Lung (tissue), 12 donors: ENCODE measurements around the gene ALDH3B1. TPM values are rescaled to one million over a fixed set of nuclear protein-coding genes. Genes with fewer than 3 reads are reported as not detected.

Experiments used
- ATAC-seq: fragments of 200-7000 bp; cut with Tn5 transposase; one replicate; pipeline ENCODE4 v1.9.1; 2020; ENCODE audit warnings: moderate number of reproducible peaks; ENCODE audit not compliant: insufficient read depth, low FRiP score
- DNase-seq, 3 donors: peaks; one replicate each; pipeline ENCODE4 v3.0.0-alpha.2; 2013 to 2017
- H3K27ac ChIP-seq, 2 donors: one replicate each; pipeline ENCODE4 v1.5.1; 2013; ENCODE audit warnings: mild to moderate bottlenecking in 2 of 2, moderate library complexity in 2 of 2, control low read depth in 1 of 2, inconsistent platforms in 1 of 2, low read depth in 1 of 2, low read length in 1 of 2
- H3K27me3 ChIP-seq, 3 donors: one replicate each; pipeline ENCODE4 v1.5.1; 2013; ENCODE audit warnings: low read length in 2 of 3; ENCODE audit not compliant: control insufficient read depth in 3 of 3, insufficient read depth in 3 of 3
- H3K36me3 ChIP-seq, 4 donors: one replicate each; pipeline ENCODE4 v1.5.1; 2013; ENCODE audit warnings: low read length in 4 of 4, mild to moderate bottlenecking in 1 of 4, moderate library complexity in 1 of 4; ENCODE audit not compliant: control insufficient read depth in 4 of 4, insufficient read depth in 4 of 4
- H3K4me1 ChIP-seq, 5 donors: one replicate each; pipeline ENCODE4 v1.5.1; 2013; ENCODE audit warnings: low read length in 5 of 5, mild to moderate bottlenecking in 2 of 5, moderate library complexity in 1 of 5; ENCODE audit not compliant: control insufficient read depth in 5 of 5, insufficient read depth in 5 of 5
- H3K4me3 ChIP-seq: one replicate; pipeline ENCODE4 v1.5.1; 2013; ENCODE audit warnings: mild to moderate bottlenecking, control low read depth, moderate library complexity
- H3K9ac ChIP-seq, 2 donors: one replicate each; pipeline ENCODE4 v1.5.1; 2013; ENCODE audit warnings: low read length in 2 of 2, control low read depth in 1 of 2; ENCODE audit not compliant: insufficient read depth in 1 of 2
- H3K9me3 ChIP-seq, 4 donors: one replicate each; pipeline ENCODE4 v1.5.1; 2013; ENCODE audit warnings: low read length in 3 of 4, mild to moderate bottlenecking in 1 of 4, moderate library complexity in 1 of 4; ENCODE audit not compliant: control insufficient read depth in 4 of 4, insufficient read depth in 3 of 4
- WGBS, 2 donors: extraction: QIAGEN DNeasy Blood & Tissue Kit; methylation state at CpG; one replicate each; pipeline ENCODE4 v1.1.7; 2013; 5-methylcytosine and 5-hydroxymethylcytosine counted together
- polyA plus RNA-seq, 2 donors: library from polyadenylated mRNA; stranded (reverse); fragments of 200-250 nt; gene quantifications; one replicate each; pipeline ENCODE4 v1.2.1, GENCODE V29; 2013
- total RNA-seq, 2 donors: library from RNA; depleted of rRNA in 1 of 2; stranded (reverse); fragments of >200 nt in 1 of 2; gene quantifications; one replicate each; pipeline ENCODE4 v1.2.1, GENCODE V29; 2014 to 2021
- TF ChIP-seq, protein P1 (sequence below): IDR thresholded peaks from 2 replicates; pipeline ENCODE4 v1.5.1; 2012; ENCODE audit warnings: mild to moderate bottlenecking; ENCODE audit errors: control extremely low read depth, extremely low read depth
- donor health status: control.
- donor health status: control.
- donor health status: Bipolar disorder and iron deficiency.
- donor health status: healthy.
- donor health status: DM: yes; HTN: yes; CAD: no.

The ALDH3B1 gene
- total and polyA plus RNA-seq, 4 donors, result 45.6 to 165 (median 90.3) TPM

DNA sequence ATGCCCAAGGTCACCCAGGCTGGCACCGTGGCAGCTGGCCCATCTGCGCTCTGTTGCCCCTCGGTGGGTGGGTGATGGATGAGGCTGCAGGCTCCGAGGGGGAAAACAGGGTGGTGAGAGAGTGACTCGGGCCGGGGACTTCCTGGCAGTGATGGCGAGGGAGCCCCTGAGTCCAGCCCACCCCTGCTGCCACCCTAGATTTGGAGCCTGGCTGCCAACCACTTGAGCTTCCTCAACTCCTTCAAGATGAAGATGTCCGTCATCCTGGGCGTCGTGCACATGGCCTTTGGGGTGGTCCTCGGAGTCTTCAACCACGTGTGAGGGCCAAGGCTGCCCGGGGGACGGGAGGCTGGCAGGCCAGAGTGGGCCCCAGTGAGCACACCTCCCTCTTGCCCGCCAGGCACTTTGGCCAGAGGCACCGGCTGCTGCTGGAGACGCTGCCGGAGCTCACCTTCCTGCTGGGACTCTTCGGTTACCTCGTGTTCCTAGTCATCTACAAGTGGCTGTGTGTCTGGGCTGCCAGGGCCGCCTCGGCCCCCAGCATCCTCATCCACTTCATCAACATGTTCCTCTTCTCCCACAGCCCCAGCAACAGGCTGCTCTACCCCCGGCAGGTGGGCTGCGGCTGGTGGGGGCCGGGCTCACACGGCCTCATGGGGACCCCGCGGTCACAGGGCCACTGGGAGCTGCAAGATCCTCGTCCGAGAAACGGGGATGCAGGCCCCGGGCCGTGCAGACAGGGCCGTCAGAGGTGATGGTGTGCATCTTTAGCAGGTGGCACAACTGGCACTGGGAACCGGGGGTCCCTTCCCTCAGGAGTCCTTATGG, 38.8 kb downstream of the ALDH3B1 start:
- Histone ChIP-seq H3K27ac (no peak overlapping the region), H3K4me1 (peaks cover 0 to 9% (median 0%) of the 10 kb centered on the region in 5 donors), H3K9ac (no peak overlapping the region), H3K9me3 (no peaks in the 10 kb centered on the region), H3K4me3 (no peak overlapping the region), H3K27me3 (no peaks in the 10 kb centered on the region), H3K36me3 (peaks cover 0 to 76% (median 3%) of the 10 kb centered on the region in 4 donors)
- TF ChIP-seq, protein P1, sequence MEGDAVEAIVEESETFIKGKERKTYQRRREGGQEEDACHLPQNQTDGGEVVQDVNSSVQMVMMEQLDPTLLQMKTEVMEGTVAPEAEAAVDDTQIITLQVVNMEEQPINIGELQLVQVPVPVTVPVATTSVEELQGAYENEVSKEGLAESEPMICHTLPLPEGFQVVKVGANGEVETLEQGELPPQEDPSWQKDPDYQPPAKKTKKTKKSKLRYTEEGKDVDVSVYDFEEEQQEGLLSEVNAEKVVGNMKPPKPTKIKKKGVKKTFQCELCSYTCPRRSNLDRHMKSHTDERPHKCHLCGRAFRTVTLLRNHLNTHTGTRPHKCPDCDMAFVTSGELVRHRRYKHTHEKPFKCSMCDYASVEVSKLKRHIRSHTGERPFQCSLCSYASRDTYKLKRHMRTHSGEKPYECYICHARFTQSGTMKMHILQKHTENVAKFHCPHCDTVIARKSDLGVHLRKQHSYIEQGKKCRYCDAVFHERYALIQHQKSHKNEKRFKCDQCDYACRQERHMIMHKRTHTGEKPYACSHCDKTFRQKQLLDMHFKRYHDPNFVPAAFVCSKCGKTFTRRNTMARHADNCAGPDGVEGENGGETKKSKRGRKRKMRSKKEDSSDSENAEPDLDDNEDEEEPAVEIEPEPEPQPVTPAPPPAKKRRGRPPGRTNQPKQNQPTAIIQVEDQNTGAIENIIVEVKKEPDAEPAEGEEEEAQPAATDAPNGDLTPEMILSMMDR, result no peak
- ATAC-seq, result no peak
- no peak for DNase-seq
- 92 to 94% methylated on average over 35 of the region's 35 CpGs for WGBS, 2 donors

DNA sequence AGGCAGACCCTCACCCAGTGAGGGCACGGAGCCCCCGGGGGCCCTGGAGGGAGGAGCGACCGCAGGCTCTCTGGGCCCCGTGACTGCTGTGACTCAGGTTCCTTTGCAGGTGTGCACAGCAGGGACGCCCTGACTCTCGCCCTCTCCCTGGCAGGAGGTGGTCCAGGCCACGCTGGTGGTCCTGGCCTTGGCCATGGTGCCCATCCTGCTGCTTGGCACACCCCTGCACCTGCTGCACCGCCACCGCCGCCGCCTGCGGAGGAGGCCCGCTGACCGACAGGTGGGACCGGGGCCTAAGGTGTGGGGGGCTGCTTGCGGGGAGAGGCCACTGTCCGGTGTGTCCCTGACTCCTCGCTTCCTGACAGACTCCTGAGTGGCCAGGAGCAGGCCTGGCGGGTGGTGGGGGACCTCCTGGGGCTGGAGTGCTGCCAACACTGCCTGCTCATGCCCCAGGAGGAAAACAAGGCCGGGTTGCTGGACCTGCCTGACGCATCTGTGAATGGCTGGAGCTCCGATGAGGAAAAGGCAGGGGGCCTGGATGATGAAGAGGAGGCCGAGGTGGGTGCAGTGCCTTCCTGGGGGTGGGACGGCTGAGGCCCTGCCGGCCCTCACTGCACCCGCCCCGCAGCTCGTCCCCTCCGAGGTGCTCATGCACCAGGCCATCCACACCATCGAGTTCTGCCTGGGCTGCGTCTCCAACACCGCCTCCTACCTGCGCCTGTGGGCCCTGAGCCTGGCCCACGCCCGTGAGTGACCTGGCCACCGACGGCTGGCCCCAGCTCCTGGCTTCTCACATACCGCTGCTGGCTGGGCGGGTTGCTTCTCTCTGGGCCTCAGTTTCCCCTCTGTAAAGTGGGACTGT, 39.6 kb downstream of the ALDH3B1 start:
- ATAC-seq (no peak), DNase-seq (no peak)
- Histone ChIP-seq H3K9ac (no peak overlapping the region), H3K36me3 (peaks cover 0 to 69% (median 2%) of the 10 kb centered on the region in 4 donors), H3K4me1 (peaks cover 0 to 9% (median 0%) of the 10 kb centered on the region in 5 donors), H3K27ac (no peak overlapping the region), H3K4me3 (no peak overlapping the region), H3K9me3 (no peaks in the 10 kb centered on the region), H3K27me3 (no peaks in the 10 kb centered on the region)
- TF ChIP-seq, protein P1, result no peak
- WGBS, 2 donors, result 93 to 97% methylated on average over 36 to 40 of the region's 40 CpGs

DNA sequence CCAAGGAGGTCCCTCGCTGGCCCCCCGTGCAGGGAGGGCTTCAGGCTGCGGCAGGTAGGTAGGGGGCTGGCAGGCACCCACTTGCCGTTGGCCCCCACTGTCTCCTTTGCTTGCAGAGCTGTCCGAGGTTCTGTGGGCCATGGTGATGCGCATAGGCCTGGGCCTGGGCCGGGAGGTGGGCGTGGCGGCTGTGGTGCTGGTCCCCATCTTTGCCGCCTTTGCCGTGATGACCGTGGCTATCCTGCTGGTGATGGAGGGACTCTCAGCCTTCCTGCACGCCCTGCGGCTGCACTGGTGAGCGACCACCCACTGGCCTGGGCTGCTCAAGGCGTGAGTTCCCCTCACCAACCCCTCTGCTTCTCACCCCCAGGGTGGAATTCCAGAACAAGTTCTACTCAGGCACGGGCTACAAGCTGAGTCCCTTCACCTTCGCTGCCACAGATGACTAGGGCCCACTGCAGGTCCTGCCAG, 40.3 kb downstream of the ALDH3B1 start:
- Histone ChIP-seq H3K9ac (no peak overlapping the region), H3K27me3 (no peaks in the 10 kb centered on the region), H3K36me3 (peaks cover 0 to 63% (median 2%) of the 10 kb centered on the region in 4 donors), H3K4me3 (no peak overlapping the region), H3K4me1 (peaks cover 0 to 9% (median 0%) of the 10 kb centered on the region in 5 donors), H3K27ac (no peak overlapping the region), H3K9me3 (no peaks in the 10 kb centered on the region)
- TF ChIP-seq, protein P1, result no peak
- 96% methylated on average over 16 to 18 of the region's 18 CpGs for WGBS, 2 donors
- no peak for ATAC-seq
- no peak for DNase-seq
